Fibroblast of pulmonary artery (primary cell): ENCODE results near the gene PLEKHM2.
A peak's percentile ranks its signal among the peaks of the same experiment; 100 is the strongest.
"Not testable (repeated sequence)": the region's sequence is repeated elsewhere in the genome, so short reads cannot be mapped to it uniquely, and the experiment has no call there.

Experiments
- DNase-seq: peaks from one replicate; pipeline ENCODE4 v3.0.0-alpha.2; 2010; ENCODE audit warnings: low read depth
- H3K4me3 ChIP-seq: replicated peaks from 2 replicates; pipeline ENCODE4 v1.5.1; 2011; ENCODE audit warnings: low read depth, mild to moderate bottlenecking, control low read depth, low read length, moderate library complexity
- CTCF ChIP-seq: IDR thresholded peaks from 2 replicates; pipeline ENCODE4 v1.5.1; 2011; ENCODE audit warnings: mild to moderate bottlenecking, control low read depth, low read length, inconsistent platforms; ENCODE audit errors: missing control alignments

Gene PLEKHM2

GRCh38 chr1:15692121-15692682, 8.1 kb downstream of the PLEKHM2 start:
- H3K4me3 ChIP-seq, result no peak overlapping the region
- DNase-seq, result no peak
- no peak for TF ChIP-seq CTCF

GRCh38 chr1:15693371-15693770, 9.3 kb downstream of the PLEKHM2 start:
- H3K4me3 ChIP-seq, result no peak overlapping the region
- no peak for DNase-seq
- no peak for TF ChIP-seq CTCF

- H3K4me3 ChIP-seq, result no peak overlapping the region
- no peak for TF ChIP-seq CTCF
- DNase-seq, result no peak
Measured at GRCh38 chr1:15696956-15697521, 12.9 kb downstream of the PLEKHM2 start.

- no peak for DNase-seq
Measured at GRCh38 chr1:15698201-15698600, 14.1 kb downstream of the PLEKHM2 start.

GRCh38 chr1:15699321-15699720, 15.2 kb downstream of the PLEKHM2 start:
- H3K4me3 ChIP-seq, DNase-seq: not testable (repeated sequence)

More at GRCh38 chr1:15698201-15698600, 14.1 kb downstream of the PLEKHM2 start:
- no peak overlapping the region for H3K4me3 ChIP-seq
- no peak for TF ChIP-seq CTCF

- no peak overlapping the region for H3K4me3 ChIP-seq
- TF ChIP-seq CTCF, result no peak
- peak; percentile 73 for DNase-seq
Measured at GRCh38 chr1:15700508-15700907, 16.4 kb downstream of the PLEKHM2 start.

GRCh38 chr1:15701784-15702183, 17.7 kb downstream of the PLEKHM2 start:
- no peak overlapping the region for H3K4me3 ChIP-seq
- DNase-seq, result no peak
- no peak for TF ChIP-seq CTCF
